ENCODE results near the gene FES. TPM values are rescaled to one million over a fixed set of nuclear protein-coding genes. Genes with fewer than 3 reads are reported as not detected.

Gene FES
- total RNA-seq, 4 donors from 2014 or later = 4.7 to 37.1 (median 20.5) TPM

- Histone ChIP-seq H3K36me3 (peaks cover 0 to 22% (median 0%) of the 10 kb centered on the region in 3 donors), H3K27me3 (no peaks in the 10 kb centered on the region), H3K4me3 (no peak overlapping the region), H3K4me1 (peaks cover 7 to 29% (median 21%) of the 10 kb centered on the region in 4 donors), H3K9me3 (no peaks in the 10 kb centered on the region), H3K27ac (no peak overlapping the region)
- no peak for TF ChIP-seq CTCF (IDR thresholded peaks at IDR 0.05)
- no peak for TF ChIP-seq POLR2A (IDR thresholded peaks at IDR 0.05)
- no peak for DNase-seq
Observed at GRCh38 chr15:90887037-90887481, 2.8 kb downstream of the FES start.

DNA sequence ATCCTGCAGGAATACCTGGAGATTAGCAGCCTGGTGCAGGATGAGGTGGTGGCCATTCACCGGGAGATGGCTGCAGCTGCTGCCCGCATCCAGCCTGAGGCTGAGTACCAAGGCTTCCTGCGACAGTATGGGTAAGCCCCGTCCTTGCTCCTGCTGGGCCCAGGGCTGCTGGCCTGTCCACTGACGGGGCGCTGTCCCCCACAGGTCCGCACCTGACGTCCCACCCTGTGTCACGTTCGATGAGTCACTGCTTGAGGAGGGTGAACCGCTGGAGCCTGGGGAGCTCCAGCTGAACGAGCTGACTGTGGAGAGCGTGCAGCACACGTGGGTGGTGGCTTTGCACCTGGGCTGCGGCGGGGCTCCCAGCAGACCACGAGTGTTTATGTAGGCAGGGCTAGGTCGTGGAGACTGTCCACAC is 5.0 kb downstream of the FES start:
- H3K27ac ChIP-seq = no peak overlapping the region
- H3K9me3 ChIP-seq = no peaks in the 10 kb centered on the region
- peaks cover 0 to 16% (median 15%) of the 10 kb centered on the region in 4 donors for H3K4me1 ChIP-seq
- no peak overlapping the region for H3K4me3 ChIP-seq
- H3K36me3 ChIP-seq = peaks cover 0 to 43% (median 0%) of the 10 kb centered on the region in 3 donors
- DNase-seq = peak; percentile 49 to 70 (median 55)
- TF ChIP-seq POLR2A (IDR thresholded peaks at IDR 0.05) (no peak), CTCF (IDR thresholded peaks at IDR 0.05) (no peak)
- no peaks in the 10 kb centered on the region for H3K27me3 ChIP-seq

GRCh38 chr15:90889736-90890456 is 5.6 kb downstream of the FES start:
- TF ChIP-seq POLR2A (IDR thresholded peaks at IDR 0.05) (no peak), CTCF (IDR thresholded peaks at IDR 0.05) (no peak)
- peaks cover 0 to 48% (median 0%) of the 10 kb centered on the region in 3 donors for H3K36me3 ChIP-seq
- H3K27ac ChIP-seq = no peak overlapping the region
- no peak overlapping the region for H3K4me3 ChIP-seq
- no peak for DNase-seq
- no peaks in the 10 kb centered on the region for H3K9me3 ChIP-seq
- no peaks in the 10 kb centered on the region for H3K27me3 ChIP-seq
- peaks cover 0 to 13% (median 9%) of the 10 kb centered on the region in 4 donors for H3K4me1 ChIP-seq

GRCh38 chr15:90890839-90891238 is 6.5 kb downstream of the FES start:
- peaks cover 0 to 5% (median under 1%) of the 10 kb centered on the region in 4 donors for H3K4me1 ChIP-seq
- H3K9me3 ChIP-seq = no peaks in the 10 kb centered on the region
- H3K27ac ChIP-seq = no peak overlapping the region
- H3K36me3 ChIP-seq = peaks cover 0 to 57% (median 0%) of the 10 kb centered on the region in 3 donors
- TF ChIP-seq POLR2A (IDR thresholded peaks at IDR 0.05) = no peak
- no peak for TF ChIP-seq CTCF (IDR thresholded peaks at IDR 0.05)
- H3K27me3 ChIP-seq = no peaks in the 10 kb centered on the region
- DNase-seq = no peak
- H3K4me3 ChIP-seq = no peak overlapping the region

DNA sequence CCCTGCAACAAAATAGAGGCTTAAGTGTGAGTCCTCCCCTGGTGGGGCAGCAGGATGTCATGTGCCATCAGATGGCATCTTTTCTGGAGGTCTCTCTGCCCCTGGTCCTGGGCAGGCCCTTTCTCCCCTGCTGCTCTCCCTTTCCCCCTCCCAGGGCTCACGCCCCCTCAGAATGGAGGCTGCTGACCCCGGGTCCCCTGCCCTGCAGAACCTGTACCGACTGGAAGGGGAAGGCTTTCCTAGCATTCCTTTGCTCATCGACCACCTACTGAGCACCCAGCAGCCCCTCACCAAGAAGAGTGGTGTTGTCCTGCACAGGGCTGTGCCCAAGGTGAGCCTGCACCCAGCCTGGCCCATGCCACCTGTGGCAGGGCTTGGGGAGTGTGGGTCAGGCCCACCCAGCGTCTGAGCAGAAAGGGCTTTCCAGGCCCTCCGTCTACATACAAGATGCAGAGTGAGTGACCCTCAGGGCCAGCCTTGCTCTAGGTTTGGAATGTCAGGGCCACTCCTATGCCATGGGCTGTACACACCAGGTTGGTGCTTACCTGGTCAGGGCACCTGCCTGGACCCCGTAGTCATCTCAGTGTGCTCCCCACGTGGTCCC is 7.1 kb downstream of the FES start:
- H3K27me3 ChIP-seq = no peaks in the 10 kb centered on the region
- peaks cover 0 to 58% (median 0%) of the 10 kb centered on the region in 3 donors for H3K36me3 ChIP-seq
- TF ChIP-seq POLR2A (IDR thresholded peaks at IDR 0.05) (no peak), CTCF (IDR thresholded peaks at IDR 0.05) (no peak)
- no peaks in the 10 kb centered on the region for H3K9me3 ChIP-seq
- H3K4me1 ChIP-seq = peaks cover 0 to 4% (median 0%) of the 10 kb centered on the region in 4 donors
- H3K27ac ChIP-seq = no peak overlapping the region
- no peak overlapping the region for H3K4me3 ChIP-seq
- DNase-seq = no peak

Data from Peyer's patch (tissue), 4 donors.